ENCODE data around the gene MTR.
A peak's percentile ranks its signal among the peaks of the same experiment; 100 is the strongest.

The MTR gene

DNA sequence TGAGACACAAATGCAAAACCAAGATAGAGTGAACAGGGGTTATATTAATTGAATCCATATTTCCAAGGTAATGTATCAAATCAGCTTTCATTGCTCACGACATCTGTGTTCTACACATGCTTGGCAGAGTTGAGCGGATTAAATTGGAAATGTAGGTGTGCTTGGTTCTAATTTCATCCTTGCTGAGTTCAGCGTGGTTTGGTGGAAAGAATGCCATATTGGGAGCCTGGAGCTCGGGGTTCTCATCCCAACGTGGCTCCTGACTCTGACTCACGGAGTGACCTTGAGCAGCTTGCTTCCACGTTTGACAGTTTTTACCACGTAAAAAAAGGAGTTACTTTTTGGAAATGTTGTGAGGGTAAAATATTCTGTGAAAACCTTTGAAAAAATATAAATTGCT is 92.0 kb downstream of the MTR start:
- no peak for ATAC-seq
- TF ChIP-seq, protein P1, sequence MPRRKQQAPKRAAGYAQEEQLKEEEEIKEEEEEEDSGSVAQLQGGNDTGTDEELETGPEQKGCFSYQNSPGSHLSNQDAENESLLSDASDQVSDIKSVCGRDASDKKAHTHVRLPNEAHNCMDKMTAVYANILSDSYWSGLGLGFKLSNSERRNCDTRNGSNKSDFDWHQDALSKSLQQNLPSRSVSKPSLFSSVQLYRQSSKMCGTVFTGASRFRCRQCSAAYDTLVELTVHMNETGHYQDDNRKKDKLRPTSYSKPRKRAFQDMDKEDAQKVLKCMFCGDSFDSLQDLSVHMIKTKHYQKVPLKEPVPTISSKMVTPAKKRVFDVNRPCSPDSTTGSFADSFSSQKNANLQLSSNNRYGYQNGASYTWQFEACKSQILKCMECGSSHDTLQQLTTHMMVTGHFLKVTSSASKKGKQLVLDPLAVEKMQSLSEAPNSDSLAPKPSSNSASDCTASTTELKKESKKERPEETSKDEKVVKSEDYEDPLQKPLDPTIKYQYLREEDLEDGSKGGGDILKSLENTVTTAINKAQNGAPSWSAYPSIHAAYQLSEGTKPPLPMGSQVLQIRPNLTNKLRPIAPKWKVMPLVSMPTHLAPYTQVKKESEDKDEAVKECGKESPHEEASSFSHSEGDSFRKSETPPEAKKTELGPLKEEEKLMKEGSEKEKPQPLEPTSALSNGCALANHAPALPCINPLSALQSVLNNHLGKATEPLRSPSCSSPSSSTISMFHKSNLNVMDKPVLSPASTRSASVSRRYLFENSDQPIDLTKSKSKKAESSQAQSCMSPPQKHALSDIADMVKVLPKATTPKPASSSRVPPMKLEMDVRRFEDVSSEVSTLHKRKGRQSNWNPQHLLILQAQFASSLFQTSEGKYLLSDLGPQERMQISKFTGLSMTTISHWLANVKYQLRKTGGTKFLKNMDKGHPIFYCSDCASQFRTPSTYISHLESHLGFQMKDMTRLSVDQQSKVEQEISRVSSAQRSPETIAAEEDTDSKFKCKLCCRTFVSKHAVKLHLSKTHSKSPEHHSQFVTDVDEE (CRISPR knock-in tag; IDR thresholded peaks at IDR 0.05), result no peak
- TF ChIP-seq ZNF70 (CRISPR knock-in tag; IDR thresholded peaks at IDR 0.05), result no peak
- TF ChIP-seq, protein P2, sequence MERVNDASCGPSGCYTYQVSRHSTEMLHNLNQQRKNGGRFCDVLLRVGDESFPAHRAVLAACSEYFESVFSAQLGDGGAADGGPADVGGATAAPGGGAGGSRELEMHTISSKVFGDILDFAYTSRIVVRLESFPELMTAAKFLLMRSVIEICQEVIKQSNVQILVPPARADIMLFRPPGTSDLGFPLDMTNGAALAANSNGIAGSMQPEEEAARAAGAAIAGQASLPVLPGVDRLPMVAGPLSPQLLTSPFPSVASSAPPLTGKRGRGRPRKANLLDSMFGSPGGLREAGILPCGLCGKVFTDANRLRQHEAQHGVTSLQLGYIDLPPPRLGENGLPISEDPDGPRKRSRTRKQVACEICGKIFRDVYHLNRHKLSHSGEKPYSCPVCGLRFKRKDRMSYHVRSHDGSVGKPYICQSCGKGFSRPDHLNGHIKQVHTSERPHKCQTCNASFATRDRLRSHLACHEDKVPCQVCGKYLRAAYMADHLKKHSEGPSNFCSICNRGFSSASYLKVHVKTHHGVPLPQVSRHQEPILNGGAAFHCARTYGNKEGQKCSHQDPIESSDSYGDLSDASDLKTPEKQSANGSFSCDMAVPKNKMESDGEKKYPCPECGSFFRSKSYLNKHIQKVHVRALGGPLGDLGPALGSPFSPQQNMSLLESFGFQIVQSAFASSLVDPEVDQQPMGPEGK (CRISPR knock-in tag; IDR thresholded peaks at IDR 0.05; ENCODE audit: borderline replicate concordance), result no peak
- TF ChIP-seq ZFP30 (CRISPR knock-in tag; IDR thresholded peaks at IDR 0.05), result no peak

DNA sequence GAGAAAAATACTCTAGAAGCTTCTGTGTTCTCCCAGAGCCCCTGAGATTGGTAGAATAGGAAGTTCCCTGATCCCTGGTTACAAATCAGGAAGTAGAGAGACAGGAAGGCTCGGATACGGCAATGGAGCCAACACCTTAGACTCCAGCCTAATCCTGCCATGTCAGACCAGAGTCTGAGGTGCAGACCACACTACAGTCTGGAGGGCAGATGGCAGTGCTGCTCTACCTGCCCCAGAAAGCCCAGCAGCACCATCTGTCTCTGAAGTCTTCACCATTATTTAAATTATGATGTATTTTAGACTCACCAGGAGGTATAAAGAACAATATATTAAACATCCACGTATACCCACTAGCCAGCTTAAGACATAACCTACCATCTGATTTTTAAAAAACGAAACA is 93.0 kb downstream of the MTR start:
- TF ChIP-seq BACH2 (CRISPR knock-in tag; IDR thresholded peaks at IDR 0.05; ENCODE audit: borderline replicate concordance) (no peak), ARNTL (CRISPR knock-in tag; IDR thresholded peaks at IDR 0.05; ENCODE audit: borderline replicate concordance, low read depth) (no peak), CSDC2 (CRISPR knock-in tag; IDR thresholded peaks at IDR 0.05) (no peak), ZNF8 (CRISPR knock-in tag; IDR thresholded peaks at IDR 0.05) (no peak), TOX (CRISPR knock-in tag; IDR thresholded peaks at IDR 0.05; ENCODE audit: borderline replicate concordance) (no peak), ZFP30 (CRISPR knock-in tag; IDR thresholded peaks at IDR 0.05) (no peak), GLIS3 (CRISPR knock-in tag; IDR thresholded peaks at IDR 0.05) (no peak)
- TF ChIP-seq, protein P3, sequence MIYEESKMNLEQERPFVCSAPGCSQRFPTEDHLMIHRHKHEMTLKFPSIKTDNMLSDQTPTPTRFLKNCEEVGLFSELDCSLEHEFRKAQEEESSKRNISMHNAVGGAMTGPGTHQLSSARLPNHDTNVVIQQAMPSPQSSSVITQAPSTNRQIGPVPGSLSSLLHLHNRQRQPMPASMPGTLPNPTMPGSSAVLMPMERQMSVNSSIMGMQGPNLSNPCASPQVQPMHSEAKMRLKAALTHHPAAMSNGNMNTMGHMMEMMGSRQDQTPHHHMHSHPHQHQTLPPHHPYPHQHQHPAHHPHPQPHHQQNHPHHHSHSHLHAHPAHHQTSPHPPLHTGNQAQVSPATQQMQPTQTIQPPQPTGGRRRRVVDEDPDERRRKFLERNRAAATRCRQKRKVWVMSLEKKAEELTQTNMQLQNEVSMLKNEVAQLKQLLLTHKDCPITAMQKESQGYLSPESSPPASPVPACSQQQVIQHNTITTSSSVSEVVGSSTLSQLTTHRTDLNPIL (CRISPR knock-in tag; IDR thresholded peaks at IDR 0.05; ENCODE audit: low read depth), result no peak
- TF ChIP-seq, protein P4, sequence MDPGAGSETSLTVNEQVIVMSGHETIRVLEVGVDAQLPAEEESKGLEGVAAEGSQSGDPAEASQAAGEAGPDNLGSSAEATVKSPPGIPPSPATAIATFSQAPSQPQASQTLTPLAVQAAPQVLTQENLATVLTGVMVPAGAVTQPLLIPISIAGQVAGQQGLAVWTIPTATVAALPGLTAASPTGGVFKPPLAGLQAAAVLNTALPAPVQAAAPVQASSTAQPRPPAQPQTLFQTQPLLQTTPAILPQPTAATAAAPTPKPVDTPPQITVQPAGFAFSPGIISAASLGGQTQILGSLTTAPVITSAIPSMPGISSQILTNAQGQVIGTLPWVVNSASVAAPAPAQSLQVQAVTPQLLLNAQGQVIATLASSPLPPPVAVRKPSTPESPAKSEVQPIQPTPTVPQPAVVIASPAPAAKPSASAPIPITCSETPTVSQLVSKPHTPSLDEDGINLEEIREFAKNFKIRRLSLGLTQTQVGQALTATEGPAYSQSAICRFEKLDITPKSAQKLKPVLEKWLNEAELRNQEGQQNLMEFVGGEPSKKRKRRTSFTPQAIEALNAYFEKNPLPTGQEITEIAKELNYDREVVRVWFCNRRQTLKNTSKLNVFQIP (CRISPR knock-in tag; IDR thresholded peaks at IDR 0.05; ENCODE audit: borderline replicate concordance, low read depth), result no peak
- no peak for ATAC-seq

DNA sequence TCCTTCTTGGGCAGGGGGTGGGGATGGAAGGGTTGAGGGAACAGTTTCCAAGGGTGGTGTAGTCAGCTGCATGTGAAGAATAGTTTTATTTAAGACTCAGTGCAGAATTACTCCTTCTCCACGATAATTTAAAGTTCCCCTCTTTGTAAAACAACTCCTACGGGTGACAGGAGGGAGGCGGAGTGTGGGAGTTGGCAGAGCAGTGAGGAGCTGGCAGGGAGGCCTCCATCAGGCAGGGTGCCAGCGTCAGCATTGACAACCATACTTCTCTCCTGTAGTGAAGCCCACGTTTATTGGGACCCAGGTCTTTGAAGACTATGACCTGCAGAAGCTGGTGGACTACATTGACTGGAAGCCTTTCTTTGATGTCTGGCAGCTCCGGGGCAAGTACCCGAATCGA is 93.8 kb downstream of the MTR start:
- TF ChIP-seq, protein P4 (CRISPR knock-in tag; IDR thresholded peaks at IDR 0.05; ENCODE audit: borderline replicate concordance, low read depth), result no peak
- no peak for TF ChIP-seq ZNF565 (CRISPR knock-in tag; conservative IDR thresholded peaks at IDR 0.05; ENCODE audit: low read depth)
- TF ChIP-seq, protein P3 (CRISPR knock-in tag; IDR thresholded peaks at IDR 0.05; ENCODE audit: low read depth), result no peak
- no peak for TF ChIP-seq ZFP30 (CRISPR knock-in tag; IDR thresholded peaks at IDR 0.05)
- TF ChIP-seq ZNF8 (CRISPR knock-in tag; IDR thresholded peaks at IDR 0.05), result no peak

DNA sequence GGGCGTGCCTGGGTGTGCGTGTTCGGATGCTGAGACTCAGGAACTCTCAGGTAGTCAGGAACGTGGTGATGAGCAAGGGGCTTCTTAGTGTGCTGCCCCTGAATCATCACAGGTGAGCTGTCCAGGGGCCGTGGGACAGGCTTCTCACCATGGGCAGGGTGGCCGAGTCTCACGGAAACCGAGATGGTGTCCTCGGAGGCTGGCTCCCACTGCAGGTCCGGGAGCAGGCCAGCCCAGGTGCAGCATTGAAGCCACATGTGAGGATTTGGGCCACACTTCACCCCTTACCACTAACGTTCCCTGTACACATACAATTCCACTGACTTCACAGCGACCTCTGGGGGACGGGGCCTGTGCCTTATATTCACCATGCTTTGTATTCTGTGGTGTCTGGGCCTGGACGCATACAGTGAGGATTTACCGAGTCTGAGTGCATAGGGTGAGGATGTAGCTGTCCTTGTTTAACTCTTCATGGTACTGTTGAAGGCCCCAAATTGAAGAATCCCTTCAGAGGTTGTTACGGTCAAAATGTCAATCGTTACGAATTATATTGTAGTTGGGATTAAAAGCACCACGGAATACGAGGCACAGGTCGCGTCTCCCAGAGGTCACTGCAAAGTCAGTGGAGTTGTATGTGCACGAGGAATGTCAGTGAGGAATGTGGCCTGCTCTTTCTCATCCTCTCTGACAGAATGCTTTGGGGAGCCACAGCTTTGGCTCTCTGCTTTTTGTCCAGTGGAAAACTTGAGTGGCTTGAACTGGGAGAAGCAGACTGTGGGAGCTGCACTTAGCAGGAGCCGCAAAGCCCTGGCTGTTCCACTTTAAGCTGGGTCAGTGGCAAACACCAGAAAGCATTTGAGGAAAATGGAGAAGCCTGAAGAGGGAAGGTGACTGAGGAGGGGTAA is 95.3 kb downstream of the MTR start:
- peak; percentile 84 for ATAC-seq
- TF ChIP-seq ZFP30 (CRISPR knock-in tag; IDR thresholded peaks at IDR 0.05) (no peak), ESRRG (CRISPR knock-in tag; IDR thresholded peaks at IDR 0.05) (no peak), RARB (CRISPR knock-in tag; IDR thresholded peaks at IDR 0.05) (0 out of 2 replicates have a peak, but pooled peaks have one; percentile 42), ZNF8 (CRISPR knock-in tag; IDR thresholded peaks at IDR 0.05) (no peak), GLIS3 (CRISPR knock-in tag; IDR thresholded peaks at IDR 0.05) (no peak; the same call in 1 of the 2 replicates), ARNTL (CRISPR knock-in tag; IDR thresholded peaks at IDR 0.05; ENCODE audit: borderline replicate concordance, low read depth) (no peak), OSR1 (CRISPR knock-in tag; IDR thresholded peaks at IDR 0.05) (no peak), ZC3H10 (CRISPR knock-in tag; IDR thresholded peaks at IDR 0.05) (no peak), ISL1 (CRISPR knock-in tag; IDR thresholded peaks at IDR 0.05) (peak; percentile 73), ZNF565 (CRISPR knock-in tag; conservative IDR thresholded peaks at IDR 0.05; ENCODE audit: low read depth) (no peak), ZNF70 (CRISPR knock-in tag; IDR thresholded peaks at IDR 0.05) (no peak)
- TF ChIP-seq, protein P4 (CRISPR knock-in tag; IDR thresholded peaks at IDR 0.05; ENCODE audit: borderline replicate concordance, low read depth), result 0 out of 2 replicates have a peak, but pooled peaks have one; percentile 32
- TF ChIP-seq, protein P3 (CRISPR knock-in tag; IDR thresholded peaks at IDR 0.05; ENCODE audit: low read depth), result no peak

More for the DNA sequence above, 93.8 kb downstream of the MTR start:
- no peak for ATAC-seq

All from SK-N-SH treated with all-trans-retinoic acid at 6 μM for 48 hours (cell line).